ENCODE data around the gene LAMTOR1. TPM values are rescaled to one million over a fixed set of nuclear protein-coding genes. Genes with fewer than 3 reads are reported as not detected.

Gene LAMTOR1
- total RNA-seq, 5 donors from 2014 or later (not counting 1 experiment from before 2014, with no cell fraction given) = 45.7 to 69.3 (median 62.5) TPM

DNA sequence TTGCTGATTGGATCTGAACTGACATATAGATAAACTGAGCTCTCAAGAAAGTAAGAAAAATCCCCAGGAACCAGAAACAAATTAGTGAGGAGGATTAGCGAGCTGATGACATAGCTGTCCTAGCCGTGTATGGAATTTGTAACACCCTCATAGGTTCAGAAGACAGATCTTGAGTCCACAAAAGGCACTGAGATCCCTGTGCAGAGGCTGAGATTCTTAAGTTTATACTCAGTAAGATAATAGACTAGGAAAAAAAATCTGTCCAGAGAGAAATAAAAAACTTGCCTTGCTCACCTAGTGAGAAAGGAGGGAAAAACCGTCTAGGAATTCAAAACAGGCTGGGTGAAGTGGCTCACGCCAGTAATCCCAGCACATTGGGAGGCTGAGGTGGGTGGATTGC is 27.3 kb downstream of the LAMTOR1 start:
- no CpG with 5 or more reads among the region's 4 CpGs for WGBS (ENCODE audit: insufficient coverage)
- CTCF ChIA-PET = interaction anchor here in 1 of 2 donors (1.2 kb wide), 1 partner anchor 15 kb away, joined by 4 read pairs; no protein-coding TSS in a partner anchor
- no peaks in the 10 kb centered on the region for H3K9me3 Mint-ChIP-seq

DNA sequence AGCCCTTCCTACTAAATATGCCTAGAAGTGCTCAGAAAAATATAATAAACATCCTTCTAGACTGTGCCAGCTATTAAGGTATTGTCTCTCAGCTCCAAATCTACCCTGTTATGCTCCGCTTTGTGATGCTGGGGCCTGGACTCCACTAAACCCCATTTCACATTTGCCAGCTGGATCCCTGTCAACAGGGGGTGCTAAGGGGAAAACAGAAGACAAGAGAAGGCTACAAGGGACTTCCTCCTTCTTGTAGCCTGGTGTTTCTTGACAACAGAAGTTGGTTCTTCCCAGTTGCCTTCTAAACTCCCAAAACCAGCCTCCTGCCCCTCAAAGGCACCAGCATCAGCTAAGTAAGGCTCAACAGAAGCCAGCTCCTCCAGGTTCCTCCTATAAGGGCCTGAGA is 28.0 kb downstream of the LAMTOR1 start:
- ChIA-PET CTCF (interaction anchor here (0.7 to 1.2 kb wide), 3 partner anchors 10 to 36 kb away, joined by 3 to 4 read pairs (median 3); no protein-coding TSS in a partner anchor), POLR2A (interaction anchor here in 1 of 2 donors (0.5 to 0.8 kb wide), 2 partner anchors 11 to 34 kb away, joined by 3 to 5 read pairs; no protein-coding TSS in a partner anchor)
- ATAC-seq (replicated peaks in 1 of 4) (no peak), DNase-seq (peak in 2 of 35 experiments; percentile 9 to 28)
- Mint-ChIP-seq H3K27me3 (no peaks in the 10 kb centered on the region), H3K4me1 (peaks cover 28 to 58% (median 37%) of the 10 kb centered on the region in 3 donors), H3K27ac (no peak overlapping the region), H3K9me3 (no peaks in the 10 kb centered on the region), H3K36me3 (peaks cover 10% of the 10 kb centered on the region), H3K4me3 (no peak overlapping the region)
- no peaks in the 10 kb centered on the region for H3K36me3 ChIP-seq (ENCODE audit: control insufficient read depth in 2 of 2, extremely low read depth in 1 of 2, insufficient read depth in 1 of 2, low read length in 1 of 2)
- no peaks in the 10 kb centered on the region for H3K9me3 ChIP-seq
- H3K4me3 ChIP-seq (ENCODE audit: control insufficient read depth in 1 of 2, extremely low read depth in 1 of 2, low read length in 1 of 2) = no peak overlapping the region
- H3K27me3 ChIP-seq (replicated peaks in 1 of 2; ENCODE audit: control insufficient read depth in 2 of 2, extremely low read depth in 1 of 2, insufficient read depth in 2 of 2, low read length in 1 of 2) = no peaks in the 10 kb centered on the region
- peaks cover 8 to 22% of the 10 kb centered on the region in 2 experiments for H3K4me1 ChIP-seq (ENCODE audit: control insufficient read depth in 1 of 2, extremely low read depth in 1 of 2, insufficient read depth in 2 of 2, low read length in 2 of 2)
- no CpG with 5 or more reads among the region's 1 CpG for WGBS (ENCODE audit: insufficient coverage)
- no peak overlapping the region for H3K27ac ChIP-seq (ENCODE audit: low read length)

More for the DNA sequence above, 27.3 kb downstream of the LAMTOR1 start:
- H3K36me3 Mint-ChIP-seq = peaks cover 8% of the 10 kb centered on the region
- H3K4me1 Mint-ChIP-seq = peaks cover 29 to 60% (median 41%) of the 10 kb centered on the region in 3 donors
- H3K27me3 ChIP-seq (replicated peaks in 1 of 2; ENCODE audit: control insufficient read depth in 2 of 2, extremely low read depth in 1 of 2, insufficient read depth in 2 of 2, low read length in 1 of 2) = no peaks in the 10 kb centered on the region
- no peaks in the 10 kb centered on the region for H3K9me3 ChIP-seq
- no peaks in the 10 kb centered on the region for H3K27me3 Mint-ChIP-seq
- H3K36me3 ChIP-seq (ENCODE audit: control insufficient read depth in 2 of 2, extremely low read depth in 1 of 2, insufficient read depth in 1 of 2, low read length in 1 of 2) = no peaks in the 10 kb centered on the region
- no peak for DNase-seq
- no peak overlapping the region for H3K27ac Mint-ChIP-seq
- POLR2A ChIA-PET = no interaction called here
- H3K4me1 ChIP-seq (ENCODE audit: control insufficient read depth in 1 of 2, extremely low read depth in 1 of 2, insufficient read depth in 2 of 2, low read length in 2 of 2) = peaks cover 8 to 24% of the 10 kb centered on the region in 2 experiments
- no peak overlapping the region for H3K27ac ChIP-seq (ENCODE audit: low read length)
- H3K4me3 Mint-ChIP-seq = no peak overlapping the region
- H3K4me3 ChIP-seq (ENCODE audit: control insufficient read depth in 1 of 2, extremely low read depth in 1 of 2, low read length in 1 of 2) = no peak overlapping the region
- ATAC-seq (replicated peaks in 1 of 4) = no peak

DNA sequence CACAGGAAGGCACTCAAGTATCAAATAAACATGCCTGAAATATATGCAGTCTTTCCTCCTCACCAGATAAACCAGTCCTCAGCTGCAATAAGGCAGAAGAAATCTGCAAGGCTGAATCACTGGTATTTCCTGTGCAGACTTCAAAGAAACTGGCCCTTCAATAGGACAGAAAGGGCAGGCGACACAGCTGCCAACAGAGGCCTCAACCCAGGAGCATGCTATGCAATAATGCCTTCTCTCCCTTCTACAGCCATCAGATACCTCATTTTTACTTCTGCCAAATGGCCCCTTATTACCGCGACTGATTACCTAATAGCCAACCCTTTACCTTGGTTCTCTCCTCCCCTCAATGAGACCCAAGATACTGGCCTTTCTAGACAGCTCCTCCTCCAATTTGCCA is 30.7 kb downstream of the LAMTOR1 start:
- H3K27ac ChIP-seq (ENCODE audit: low read length) = no peak overlapping the region
- ChIA-PET CTCF (interaction anchor here in 1 of 2 donors (0.8 kb wide), 1 partner anchor 32 kb away, joined by 4 read pairs; no protein-coding TSS in a partner anchor), POLR2A (no interaction called here)
- Mint-ChIP-seq H3K27me3 (no peaks in the 10 kb centered on the region), H3K4me1 (peaks cover 26 to 53% (median 26%) of the 10 kb centered on the region in 3 donors), H3K27ac (peak overlapping the region in 1 of 2 donors; percentile 25), H3K4me3 (no peak overlapping the region), H3K9me3 (no peaks in the 10 kb centered on the region), H3K36me3 (peaks cover 26% of the 10 kb centered on the region)
- H3K36me3 ChIP-seq (ENCODE audit: control insufficient read depth in 2 of 2, extremely low read depth in 1 of 2, insufficient read depth in 1 of 2, low read length in 1 of 2) = peaks cover 3 to 5% of the 10 kb centered on the region in 2 donors
- no peak for DNase-seq
- no peak overlapping the region for H3K4me3 ChIP-seq (ENCODE audit: control insufficient read depth in 1 of 2, extremely low read depth in 1 of 2, low read length in 1 of 2)
- WGBS (ENCODE audit: insufficient coverage) = 82% methylated on average over 3 of the region's 3 CpGs
- no peaks in the 10 kb centered on the region for H3K27me3 ChIP-seq (replicated peaks in 1 of 2; ENCODE audit: control insufficient read depth in 2 of 2, extremely low read depth in 1 of 2, insufficient read depth in 2 of 2, low read length in 1 of 2)
- no peaks in the 10 kb centered on the region for H3K9me3 ChIP-seq
- H3K4me1 ChIP-seq (ENCODE audit: control insufficient read depth in 1 of 2, extremely low read depth in 1 of 2, insufficient read depth in 2 of 2, low read length in 2 of 2) = peaks cover 12 to 15% of the 10 kb centered on the region in 2 experiments
- ATAC-seq (replicated peaks in 1 of 4) = peak in 1 of 4 experiments; percentile 35

DNA sequence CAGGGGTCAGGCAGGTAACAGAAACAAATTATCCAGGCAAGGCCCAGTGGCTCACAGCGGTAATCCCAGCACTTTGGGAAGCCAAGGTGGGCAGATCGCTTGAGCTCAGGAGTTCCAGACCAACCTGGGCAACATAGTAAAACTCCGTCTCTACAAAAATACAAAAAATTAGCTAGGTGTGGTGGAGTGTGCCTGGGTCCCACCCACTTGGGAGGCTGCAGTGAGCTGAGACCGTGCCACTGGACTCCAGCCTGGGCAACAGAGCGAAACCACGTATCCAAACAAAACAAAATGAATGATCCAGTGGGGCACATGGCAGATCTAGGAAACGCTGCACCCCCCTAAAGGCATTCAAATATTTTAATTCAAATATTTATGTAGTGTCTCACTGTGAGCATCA is 32.6 kb downstream of the LAMTOR1 start:
- no peak for ATAC-seq (replicated peaks in 1 of 4)
- 100% methylated on average over 1 of the region's 7 CpGs for WGBS (ENCODE audit: insufficient coverage)

DNA sequence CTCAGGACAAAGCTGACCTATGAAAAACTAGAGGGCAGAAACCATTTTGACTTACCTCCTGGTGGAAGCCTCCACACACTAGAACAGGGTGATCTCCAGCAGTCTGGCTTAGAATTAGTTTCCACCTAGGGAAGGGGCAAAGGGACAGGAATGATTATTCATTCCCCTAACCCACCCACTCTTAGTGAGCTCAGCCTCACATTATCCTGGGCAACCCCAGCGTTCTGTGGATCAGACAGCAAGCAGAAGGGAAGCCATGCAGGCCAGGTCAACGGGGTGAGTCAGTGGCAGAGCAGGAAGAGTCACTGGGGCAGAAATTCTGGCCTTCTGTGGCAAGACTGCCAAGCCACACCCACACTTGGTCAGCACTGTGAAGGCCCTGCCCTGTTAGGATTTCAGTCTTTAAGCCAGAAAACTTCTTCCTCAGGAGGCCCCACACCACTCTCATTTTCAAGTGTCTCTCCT is 33.3 kb downstream of the LAMTOR1 start:
- ATAC-seq (replicated peaks in 1 of 4) (no peak), DNase-seq (peak in 6 of 35 experiments; percentile 5 to 37 (median 10))
- peaks cover 9 to 11% of the 10 kb centered on the region in 2 experiments for H3K4me1 ChIP-seq (ENCODE audit: control insufficient read depth in 1 of 2, extremely low read depth in 1 of 2, insufficient read depth in 2 of 2, low read length in 2 of 2)
- WGBS (ENCODE audit: insufficient coverage) = 40% methylated on average over 2 of the region's 2 CpGs
- Mint-ChIP-seq H3K4me3 (no peak overlapping the region), H3K27ac (peak overlapping the region in 1 of 2 donors; percentile 17), H3K9me3 (no peaks in the 10 kb centered on the region), H3K27me3 (no peaks in the 10 kb centered on the region), H3K4me1 (peaks cover 23 to 38% (median 26%) of the 10 kb centered on the region in 3 donors), H3K36me3 (peaks cover 35% of the 10 kb centered on the region)
- H3K4me3 ChIP-seq (ENCODE audit: control insufficient read depth in 1 of 2, extremely low read depth in 1 of 2, low read length in 1 of 2) = no peak overlapping the region
- ChIA-PET POLR2A (no interaction called here), CTCF (no interaction called here)
- H3K27me3 ChIP-seq (replicated peaks in 1 of 2; ENCODE audit: control insufficient read depth in 2 of 2, extremely low read depth in 1 of 2, insufficient read depth in 2 of 2, low read length in 1 of 2) = no peaks in the 10 kb centered on the region
- H3K36me3 ChIP-seq (ENCODE audit: control insufficient read depth in 2 of 2, extremely low read depth in 1 of 2, insufficient read depth in 1 of 2, low read length in 1 of 2) = peaks cover 5% of the 10 kb centered on the region in 2 donors
- H3K9me3 ChIP-seq = no peaks in the 10 kb centered on the region
- H3K27ac ChIP-seq (ENCODE audit: low read length) = peak overlapping the region; percentile 10

More for the DNA sequence above, 32.6 kb downstream of the LAMTOR1 start:
- POLR2A ChIA-PET = no interaction called here
- Mint-ChIP-seq H3K9me3 (no peaks in the 10 kb centered on the region), H3K27ac (no peak overlapping the region), H3K4me1 (peaks cover 23 to 43% (median 26%) of the 10 kb centered on the region in 3 donors), H3K4me3 (no peak overlapping the region), H3K36me3 (peaks cover 35% of the 10 kb centered on the region), H3K27me3 (no peaks in the 10 kb centered on the region)
- Histone ChIP-seq H3K4me1 (ENCODE audit: control insufficient read depth in 1 of 2, extremely low read depth in 1 of 2, insufficient read depth in 2 of 2, low read length in 2 of 2) (peaks cover 12 to 15% of the 10 kb centered on the region in 2 experiments), H3K27me3 (replicated peaks in 1 of 2; ENCODE audit: control insufficient read depth in 2 of 2, extremely low read depth in 1 of 2, insufficient read depth in 2 of 2, low read length in 1 of 2) (no peaks in the 10 kb centered on the region), H3K9me3 (no peaks in the 10 kb centered on the region), H3K36me3 (ENCODE audit: control insufficient read depth in 2 of 2, extremely low read depth in 1 of 2, insufficient read depth in 1 of 2, low read length in 1 of 2) (peaks cover 5% of the 10 kb centered on the region in 2 donors), H3K4me3 (ENCODE audit: control insufficient read depth in 1 of 2, extremely low read depth in 1 of 2, low read length in 1 of 2) (no peak overlapping the region), H3K27ac (ENCODE audit: low read length) (no peak overlapping the region)
- CTCF ChIA-PET = interaction anchor here in 1 of 2 donors (1.5 kb wide), 1 partner anchor 45 kb away, joined by 4 read pairs; no protein-coding TSS in a partner anchor
- no peak for DNase-seq

DNA sequence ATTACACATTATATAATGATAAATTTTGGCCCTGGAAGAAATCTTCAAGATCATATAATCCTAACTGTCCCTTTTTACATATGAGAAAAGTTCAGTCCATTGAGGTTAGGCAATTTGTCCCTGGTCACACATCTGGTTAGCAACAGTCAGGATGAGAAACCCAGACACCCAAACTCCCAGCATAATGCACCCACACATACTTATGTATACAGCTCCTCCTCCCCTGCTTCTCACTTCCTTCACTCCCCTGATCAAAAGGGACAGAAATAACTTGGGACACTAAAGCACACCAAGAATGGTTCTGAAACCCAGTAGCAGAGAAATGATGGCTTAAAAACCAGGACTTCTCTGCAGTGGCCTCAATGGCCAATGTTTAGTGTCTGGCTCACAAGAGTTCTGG is 33.9 kb downstream of the LAMTOR1 start:
- POLR2A ChIA-PET = no interaction called here
- H3K9me3 ChIP-seq = no peaks in the 10 kb centered on the region
- Mint-ChIP-seq H3K4me1 (peaks cover 23 to 37% (median 26%) of the 10 kb centered on the region in 3 donors), H3K27me3 (no peaks in the 10 kb centered on the region), H3K36me3 (peaks cover 35% of the 10 kb centered on the region), H3K4me3 (no peak overlapping the region), H3K27ac (peak overlapping the region in 1 of 2 donors; percentile 61), H3K9me3 (no peaks in the 10 kb centered on the region)
- no peak overlapping the region for H3K4me3 ChIP-seq (ENCODE audit: control insufficient read depth in 1 of 2, extremely low read depth in 1 of 2, low read length in 1 of 2)
- peaks cover 9 to 11% of the 10 kb centered on the region in 2 experiments for H3K4me1 ChIP-seq (ENCODE audit: control insufficient read depth in 1 of 2, extremely low read depth in 1 of 2, insufficient read depth in 2 of 2, low read length in 2 of 2)
- no peak for DNase-seq
- no peak for ATAC-seq (replicated peaks in 1 of 4)
- no peaks in the 10 kb centered on the region for H3K27me3 ChIP-seq (replicated peaks in 1 of 2; ENCODE audit: control insufficient read depth in 2 of 2, extremely low read depth in 1 of 2, insufficient read depth in 2 of 2, low read length in 1 of 2)
- CTCF ChIA-PET = no interaction called here
- H3K27ac ChIP-seq (ENCODE audit: low read length) = no peak overlapping the region
- H3K36me3 ChIP-seq (ENCODE audit: control insufficient read depth in 2 of 2, extremely low read depth in 1 of 2, insufficient read depth in 1 of 2, low read length in 1 of 2) = peaks cover 5% of the 10 kb centered on the region in 2 donors
